GM15510 (cell line): ENCODE data around the gene KDM4B.

ENCODE experiments used
- POLR2A ChIP-seq: IDR thresholded peaks from 3 replicates; pipeline ENCODE4 v1.6.1; 2011; ENCODE audit warnings: borderline replicate concordance; ENCODE audit not compliant: insufficient read length; ENCODE audit errors: extremely low read depth

KDM4B gene

GRCh38 chr19:5032101-5032967, 63.4 kb downstream of the KDM4B start:
- TF ChIP-seq POLR2A, result no peak

- no peak for TF ChIP-seq POLR2A
Measured at GRCh38 chr19:5035105-5035761, 66.3 kb downstream of the KDM4B start.

GRCh38 chr19:5035793-5036697, 67.1 kb downstream of the KDM4B start:
- TF ChIP-seq POLR2A, result no peak

GRCh38 chr19:5036698-5037563, 68.0 kb downstream of the KDM4B start:
- TF ChIP-seq POLR2A, result no peak

- no peak for TF ChIP-seq POLR2A
Measured at GRCh38 chr19:5037936-5038335, 69.0 kb downstream of the KDM4B start.

GRCh38 chr19:5038631-5039271, 69.8 kb downstream of the KDM4B start:
- TF ChIP-seq POLR2A, result no peak

GRCh38 chr19:5039642-5040543, 71.0 kb downstream of the KDM4B start:
- no peak for TF ChIP-seq POLR2A

GRCh38 chr19:5040544-5041167, 71.7 kb downstream of the KDM4B start:
- no peak for TF ChIP-seq POLR2A

- no peak for TF ChIP-seq POLR2A
Measured at GRCh38 chr19:5041168-5041912, 72.4 kb downstream of the KDM4B start.

- TF ChIP-seq POLR2A, result no peak
Measured at GRCh38 chr19:5041913-5042187, 72.9 kb downstream of the KDM4B start.

GRCh38 chr19:5042556-5042955, 73.6 kb downstream of the KDM4B start:
- no peak for TF ChIP-seq POLR2A

GRCh38 chr19:5045029-5045428, 76.1 kb downstream of the KDM4B start:
- no peak for TF ChIP-seq POLR2A
